Measurements from ENCODE around the gene SLC12A7. TPM values are rescaled to one million over a fixed set of nuclear protein-coding genes. Genes with fewer than 3 reads are reported as not detected.

The SLC12A7 gene
- total and polyA plus RNA-seq, 9 of the 15 experiments (the other 6 are each of a cell fraction or from before 2014, with no cell fraction given) = 0.01 to 3.1 (median 0.56) TPM

GRCh38 chr5:1029945-1030625, 81.8 kb downstream of the SLC12A7 start (continued):
- TF ChIP-seq CHD1 (IDR thresholded peaks at IDR 0.05; ENCODE audit: low read length) (no peak), GABPB2 (CRISPR knock-in tag; conservative IDR thresholded peaks at IDR 0.05) (no peak), CREBBP (IDR thresholded peaks at IDR 0.05; ENCODE audit: low read depth, low read length) (no peak)

GRCh38 chr5:1029282-1029944, 82.5 kb downstream of the SLC12A7 start:
- Histone ChIP-seq H3K4me2 (ENCODE audit: insufficient read depth, low read length) (no peak overlapping the region), H3K79me2 (ENCODE audit: control insufficient read depth, insufficient read depth, low read length) (no peaks in the 10 kb centered on the region), H3K36me3 (ENCODE audit: control insufficient read depth, insufficient read depth, low read length) (no peaks in the 10 kb centered on the region), H3K9me3 (replicated peaks; ENCODE audit: control insufficient read depth, insufficient read depth, low read depth, low read length) (no peaks in the 10 kb centered on the region), H3K9me1 (ENCODE audit: control insufficient read depth, insufficient read depth, low read length) (no peaks in the 10 kb centered on the region), H2AFZ (ENCODE audit: low read depth, low read length) (no peak overlapping the region), H3K9ac (ENCODE audit: insufficient read depth in 1 of 2, low read depth in 2 of 2, low read length in 2 of 2) (no peak overlapping the region), H3K4me1 (replicated peaks in 1 of 2; ENCODE audit: control insufficient read depth in 2 of 2, insufficient read depth in 2 of 2, low read length in 2 of 2) (peaks cover 0 to 14% of the 10 kb centered on the region in 2 experiments; a peak in 2 of 5 replicates), H3K4me3 (no peak overlapping the region), H4K20me1 (replicated peaks; ENCODE audit: control insufficient read depth, insufficient read depth, low read length) (peaks cover 15% of the 10 kb centered on the region), H3K27ac (ENCODE audit: extremely low read depth, low read depth, low read length) (no peak overlapping the region), H3K27me3 (ENCODE audit: control insufficient read depth in 2 of 2, insufficient read depth in 2 of 2, low read length in 2 of 2) (peaks cover 32 to 77% of the 10 kb centered on the region in 2 experiments; a peak in 4 of 5 replicates)
- CTCF ChIA-PET (ENCODE audit: low intra/inter-chr PET ratio) = no interaction called here
- POLR2A ChIA-PET = interaction anchor here (0.6 to 0.7 kb wide), 5 partner anchors 11 to 695 kb away, joined by 3 to 4 read pairs (median 4); no protein-coding TSS in a partner anchor
- in situ Hi-C loops (cut with MboI) = loop anchor here (10.0 kb wide), 1 partner anchor 115 kb away; no protein-coding TSS in a partner anchor
- BruUV-seq (replicated peaks) = no TSS peak
- FAIRE-seq (no peak), ATAC-seq (0 out of 3 replicates have a peak, but pooled peaks have one; percentile 15), DNase-seq (ENCODE audit: extremely low read depth in 1 of 4, low spot score in 3 of 4) (no peak)
- intact Hi-C loops (cut with micrococcal nuclease) = no loop called here
- WGBS (ENCODE audit: insufficient coverage, low coverage, missing lambda C conversion rate) = 30% methylated on average over 24 of the region's 24 CpGs
- TF ChIP-seq E2F8 (IDR thresholded peaks at IDR 0.05; ENCODE audit: low read depth, partially characterized antibody) (no peak), CBX2 (IDR thresholded peaks at IDR 0.05; ENCODE audit: insufficient read depth, low read length, poor library complexity, severe bottlenecking) (no peak), BCL6 (CRISPR knock-in tag; IDR thresholded peaks at IDR 0.05) (no peak), RBM17 (IDR thresholded peaks at IDR 0.05; ENCODE audit: borderline replicate concordance, low read depth, low read length) (no peak), TAF7 (tag; IDR thresholded peaks at IDR 0.05) (no peak), KDM2B (CRISPR knock-in tag; IDR thresholded peaks at IDR 0.05) (no peak), ZMIZ1 (IDR thresholded peaks at IDR 0.05; ENCODE audit: low read depth in 2 of 2, low read length in 2 of 2) (no peak), RBBP5 (IDR thresholded peaks at IDR 0.05; ENCODE audit: borderline replicate concordance, insufficient read depth, low read length, poor library complexity, severe bottlenecking) (no peak), KLF10 (CRISPR knock-in tag; IDR thresholded peaks at IDR 0.05) (no peak), CHCHD3 (CRISPR knock-in tag; IDR thresholded peaks at IDR 0.05) (no peak)

All from K562 (cell line).